Measurements from ENCODE around the gene DMPK.
A peak's percentile ranks its signal among the peaks of the same experiment; 100 is the strongest.

Gene DMPK

DNA sequence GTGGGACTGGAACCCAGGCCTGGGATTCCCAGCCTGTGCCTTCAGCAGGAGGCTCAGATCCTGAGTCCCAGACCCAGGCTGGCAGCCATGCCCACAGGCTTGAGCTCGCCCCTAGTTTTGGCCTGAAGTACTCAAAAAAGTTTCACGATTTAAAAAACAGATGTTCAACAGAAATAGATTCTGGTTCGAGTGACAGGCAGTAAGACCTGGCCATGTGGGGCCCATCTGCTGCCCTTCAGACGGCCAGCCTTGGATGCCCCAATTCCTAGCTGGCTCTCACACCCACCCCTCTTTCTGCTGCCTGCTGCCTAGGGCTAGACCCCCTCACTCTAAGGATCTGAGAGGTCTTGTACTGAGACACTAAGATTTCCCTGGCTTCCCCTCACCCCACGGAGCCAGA lies 2.8 kb upstream of the DMPK start:
- no peak for DNase-seq

DNA sequence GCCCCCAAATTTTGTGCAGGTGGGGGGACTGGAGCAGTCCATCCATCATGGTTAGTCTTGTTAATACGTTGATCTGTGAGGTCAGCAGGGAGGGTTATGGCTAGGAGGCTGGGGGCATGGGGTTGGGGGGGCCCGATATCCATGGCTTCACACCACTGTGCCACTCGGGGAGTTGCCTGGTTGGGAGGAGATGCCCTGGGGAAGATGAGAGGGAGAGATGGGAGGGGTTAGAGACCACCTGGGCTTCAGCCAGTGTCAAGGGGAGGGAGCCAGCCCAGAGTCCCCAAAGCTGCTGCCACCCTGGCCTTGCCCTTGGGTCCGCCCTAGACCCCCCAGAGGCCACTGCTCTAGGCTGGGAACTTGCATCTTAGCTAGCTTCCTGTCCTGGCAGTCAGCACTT lies 1.8 kb upstream of the DMPK start:
- no peak for DNase-seq

DNA sequence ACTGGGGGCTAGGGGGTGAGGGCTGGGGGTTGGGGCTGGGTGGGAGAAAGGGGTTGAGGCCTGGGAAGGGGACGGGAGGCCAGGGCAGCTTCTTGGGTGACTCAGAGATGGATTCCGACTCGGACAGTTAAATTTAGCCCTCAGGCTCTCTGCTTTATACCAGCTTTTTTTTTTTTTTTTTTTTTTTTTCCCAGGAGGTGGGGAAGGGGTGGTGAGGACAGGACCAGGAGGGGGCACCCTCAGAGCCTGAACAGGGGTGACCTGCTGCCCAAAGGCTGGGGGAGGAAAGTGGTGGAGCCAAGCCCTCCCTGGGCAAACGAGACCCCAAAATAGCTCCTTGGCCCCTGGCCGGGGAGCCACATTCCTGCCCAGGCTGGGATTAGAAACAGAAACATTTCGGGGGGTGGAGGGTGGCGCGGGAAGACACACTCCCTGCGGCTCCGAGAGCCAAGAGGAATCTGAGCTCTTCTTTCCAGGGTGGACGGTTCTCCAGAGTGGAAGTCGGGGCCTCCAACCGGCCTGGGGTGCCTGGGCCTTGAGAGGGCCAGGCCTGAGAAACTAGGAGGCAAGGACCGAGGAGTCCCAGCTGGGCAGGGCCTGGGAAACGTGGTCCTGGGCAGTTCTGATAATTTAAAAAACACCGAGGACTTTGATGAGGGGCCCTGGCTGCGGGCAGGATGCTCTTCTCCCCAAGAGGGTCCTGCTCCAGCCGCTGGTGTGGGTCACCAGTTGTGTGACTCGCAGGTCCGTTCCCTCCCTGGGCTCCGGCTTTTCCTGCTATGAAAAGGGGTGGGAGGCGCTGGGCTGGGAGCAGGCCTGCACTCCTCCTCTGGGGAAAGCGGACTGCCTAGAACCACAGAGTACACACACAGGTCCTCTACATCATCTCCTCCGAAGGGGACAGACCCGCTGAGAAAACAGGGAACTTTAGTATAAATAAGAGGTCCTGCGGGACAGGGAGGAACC lies 813 bp upstream of the DMPK start:
- no peak for DNase-seq

DNA sequence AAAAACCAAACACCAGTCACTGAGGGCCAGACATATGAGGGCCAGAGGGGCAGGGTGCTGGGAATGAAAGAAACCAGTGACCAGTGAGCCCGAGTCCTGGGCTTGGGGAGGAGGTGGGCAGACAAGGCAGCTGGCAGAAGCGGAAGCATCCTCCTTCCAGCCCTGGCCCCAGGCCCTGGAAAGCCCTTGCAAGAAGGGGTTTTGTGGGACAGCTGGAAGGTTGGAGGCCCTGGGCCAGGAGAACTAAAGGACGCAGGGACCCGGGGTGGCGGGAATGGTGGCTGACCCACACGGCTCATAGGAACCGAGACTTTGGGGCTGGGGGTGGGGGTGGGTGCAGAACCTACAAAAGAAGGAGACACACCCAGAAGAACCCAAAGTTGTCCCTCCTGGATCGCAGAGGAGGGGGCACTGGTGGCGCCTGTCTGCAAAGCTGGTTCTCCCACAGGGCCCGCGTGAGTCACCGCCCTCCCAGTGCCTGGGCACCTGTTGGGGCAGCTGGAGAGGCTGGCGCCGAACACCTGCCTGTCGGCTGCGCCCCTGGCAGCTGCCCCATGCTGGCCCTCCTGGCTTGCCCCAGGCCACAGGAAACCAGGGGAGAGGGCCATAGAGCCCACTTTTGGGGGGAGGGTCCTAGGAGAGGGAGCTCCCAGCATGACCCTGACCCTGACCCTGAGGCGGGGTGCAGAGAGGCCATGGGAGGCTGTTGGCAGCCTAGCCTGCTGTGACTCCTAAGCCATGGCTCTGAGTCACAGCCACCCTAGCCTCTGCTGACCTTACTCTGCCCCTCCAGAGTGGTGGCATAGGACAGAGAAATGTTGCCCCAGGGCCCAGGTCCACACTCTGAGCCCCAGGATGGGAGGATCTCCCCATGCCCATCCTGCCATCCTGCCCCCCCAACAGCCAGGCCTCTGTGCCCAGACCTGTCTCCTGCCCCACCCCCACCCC lies 802 bp downstream of the DMPK start:
- peak; percentile 71 for DNase-seq

DNA sequence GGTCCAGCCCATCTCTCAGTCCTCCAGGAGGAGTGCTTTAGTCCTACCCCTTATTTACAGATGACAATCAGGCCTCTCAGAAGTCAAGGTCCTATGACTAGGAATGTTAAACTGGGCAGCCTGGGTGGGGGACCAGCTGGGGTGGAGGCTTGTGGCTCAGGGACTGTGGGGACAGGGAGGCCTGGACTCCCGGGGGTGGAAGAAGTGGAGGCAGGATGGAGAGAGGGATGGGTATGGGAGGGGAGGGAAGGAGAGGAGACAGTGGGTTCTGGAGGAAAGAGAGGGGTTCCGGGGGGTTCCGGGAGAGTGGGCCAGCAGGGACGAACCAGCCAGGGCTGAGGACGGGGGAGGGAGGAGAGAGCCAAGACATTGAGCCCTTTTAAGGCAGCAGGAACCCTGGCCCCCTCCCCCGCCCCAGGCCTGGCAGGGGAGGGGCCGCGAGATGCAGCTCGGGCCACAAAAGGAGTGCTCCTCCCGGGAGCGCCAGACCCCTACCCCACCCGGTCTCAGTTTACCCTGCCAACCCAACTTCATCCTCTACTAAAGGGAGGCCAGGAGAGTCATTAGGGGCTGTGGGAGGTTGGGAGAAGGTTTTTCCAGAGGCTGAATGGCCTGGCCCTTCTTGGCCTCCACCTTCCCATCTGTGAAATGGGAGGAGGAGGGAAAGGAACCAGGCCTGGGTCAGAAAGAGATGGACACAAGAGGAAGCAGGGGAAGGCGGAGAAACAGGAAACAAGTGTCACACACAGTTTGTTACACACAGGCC lies 1.7 kb downstream of the DMPK start:
- no peak for DNase-seq

DNA sequence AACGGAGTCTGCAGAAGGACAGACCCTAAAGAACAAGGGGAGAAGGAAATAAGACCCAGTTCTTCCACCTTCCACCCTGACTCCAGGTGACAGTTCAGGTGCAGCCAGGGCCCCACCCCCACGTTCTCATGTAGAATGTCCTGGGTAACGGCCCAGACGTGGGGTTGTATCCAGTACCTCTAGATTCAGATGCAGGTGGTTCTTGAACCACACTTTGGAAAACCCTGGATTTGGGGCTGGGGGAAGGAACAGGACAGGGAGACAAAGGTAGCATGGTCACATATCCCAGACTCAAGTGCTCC lies 2.2 kb downstream of the DMPK start:
- DNase-seq, result no peak

DNA sequence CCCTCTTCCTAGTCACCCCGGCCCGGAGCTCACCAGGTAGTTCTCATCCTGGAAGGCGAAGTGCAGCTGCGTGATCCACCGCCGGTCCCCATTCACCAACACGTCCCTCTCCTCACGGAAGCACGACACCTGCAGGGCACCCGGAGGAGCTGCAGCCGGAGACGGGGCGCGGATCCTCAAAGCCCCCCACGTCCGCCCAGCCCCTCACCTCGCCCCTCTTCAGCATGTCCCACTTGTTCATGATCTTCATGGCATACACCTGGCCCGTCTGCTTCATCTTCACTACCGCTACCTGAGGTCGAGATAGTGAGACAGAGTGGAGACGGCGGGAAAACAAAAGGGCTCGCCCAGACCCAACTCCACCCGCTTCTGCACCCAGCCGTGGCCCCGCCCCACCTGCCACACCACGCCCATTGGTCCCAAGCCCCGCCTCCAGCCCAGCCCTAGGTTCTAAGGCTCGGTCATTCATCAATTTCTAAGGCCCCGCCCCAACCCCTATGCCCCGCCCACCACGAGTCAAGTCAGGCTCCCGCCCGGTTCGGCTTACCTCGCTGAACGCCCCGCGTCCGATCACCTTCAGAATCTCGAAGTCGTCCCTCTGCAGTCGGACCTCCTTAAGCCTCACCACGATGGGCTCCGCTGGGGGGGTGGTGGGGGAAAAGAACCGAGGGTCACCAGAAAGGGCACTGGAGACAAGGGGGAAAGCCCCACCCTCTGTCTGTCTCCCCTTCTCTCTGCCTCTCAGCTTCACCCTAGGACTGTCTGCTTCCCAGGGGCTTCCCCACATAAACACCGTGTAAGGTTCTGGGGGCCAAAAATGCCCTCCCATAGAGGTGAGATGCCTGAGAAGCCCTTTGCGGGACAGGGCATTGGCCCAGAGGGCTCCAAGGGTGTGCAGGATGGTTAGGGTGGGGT lies 2.8 kb downstream of the DMPK start:
- no peak for DNase-seq

DNA sequence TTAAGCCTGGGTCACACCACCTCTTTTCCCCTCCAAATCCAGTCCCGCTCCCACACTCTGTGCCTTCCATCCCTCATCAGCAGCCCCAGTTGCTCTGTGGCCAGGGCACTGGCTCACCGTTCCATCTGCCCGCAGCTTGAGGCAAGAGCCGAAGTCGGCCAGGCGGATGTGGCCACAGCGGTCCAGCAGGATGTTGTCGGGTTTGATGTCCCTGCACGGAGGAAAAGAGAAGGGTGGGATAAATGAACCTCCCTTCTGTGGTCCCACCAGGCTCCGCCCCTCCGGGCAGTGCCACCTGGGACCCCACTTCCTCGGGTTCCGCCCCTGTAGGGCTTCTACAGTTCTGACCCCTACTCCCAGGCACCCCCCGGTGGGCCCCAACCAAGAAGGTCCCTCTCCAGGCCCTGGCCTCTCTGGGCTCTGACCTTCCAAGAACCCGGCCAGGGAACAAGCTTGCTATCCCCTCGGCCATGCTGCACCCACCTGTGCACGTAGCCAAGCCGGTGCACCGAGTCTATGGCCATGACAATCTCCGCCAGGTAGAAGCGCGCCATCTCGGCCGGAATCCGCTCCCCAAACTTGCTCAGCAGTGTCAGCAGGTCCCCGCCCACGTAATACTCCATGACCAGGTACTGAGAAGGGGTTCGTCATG lies 4.2 kb downstream of the DMPK start:
- no peak for DNase-seq

DNA sequence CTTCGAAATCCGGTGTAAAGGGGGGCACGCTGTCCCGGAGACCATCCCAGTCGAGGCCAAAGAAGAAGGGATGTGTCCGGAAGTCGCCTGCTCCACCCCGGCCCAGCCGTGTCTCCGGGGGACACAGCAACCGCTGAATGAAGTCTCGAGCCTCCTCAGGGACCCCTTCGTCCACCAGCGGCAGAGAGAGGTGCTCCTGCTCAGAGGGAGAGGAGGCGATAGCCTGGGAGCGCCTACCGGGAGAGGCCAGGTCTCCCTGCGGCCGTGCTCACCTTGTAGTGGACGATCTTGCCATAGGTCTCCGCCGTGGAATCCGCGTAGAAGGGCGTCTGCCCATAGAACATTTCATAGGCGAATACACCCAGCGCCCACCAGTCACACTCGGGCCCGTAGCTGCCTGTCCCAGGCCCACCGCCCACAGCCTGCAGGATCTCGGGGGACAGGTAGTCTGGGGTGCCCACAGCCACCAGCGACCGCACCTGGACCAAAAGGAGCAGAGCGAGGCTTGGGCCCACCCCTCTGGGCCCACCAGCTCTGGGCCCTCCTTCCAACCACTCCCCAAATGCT lies 4.8 kb downstream of the DMPK start:
- no peak for DNase-seq

DNA sequence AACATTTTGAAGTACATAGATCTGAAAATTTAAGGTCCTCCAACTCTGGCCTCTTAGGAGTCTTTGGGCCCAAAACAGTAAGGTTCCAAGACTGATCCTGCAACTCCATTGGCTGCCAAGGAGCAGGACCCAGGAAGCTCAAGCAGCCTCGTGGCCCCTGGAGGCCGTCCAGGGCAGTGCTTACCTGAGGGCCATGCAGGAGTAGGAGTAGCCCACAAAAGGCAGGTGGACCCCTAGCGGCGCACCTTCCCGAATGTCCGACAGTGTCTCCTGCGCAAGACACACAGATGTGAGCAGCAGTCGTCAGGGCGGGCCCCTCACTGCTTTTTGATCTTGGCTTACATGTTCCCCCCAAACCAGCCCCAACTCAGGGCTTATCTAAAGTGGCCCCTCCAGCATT lies 7.5 kb downstream of the DMPK start:
- no peak for DNase-seq

DNA sequence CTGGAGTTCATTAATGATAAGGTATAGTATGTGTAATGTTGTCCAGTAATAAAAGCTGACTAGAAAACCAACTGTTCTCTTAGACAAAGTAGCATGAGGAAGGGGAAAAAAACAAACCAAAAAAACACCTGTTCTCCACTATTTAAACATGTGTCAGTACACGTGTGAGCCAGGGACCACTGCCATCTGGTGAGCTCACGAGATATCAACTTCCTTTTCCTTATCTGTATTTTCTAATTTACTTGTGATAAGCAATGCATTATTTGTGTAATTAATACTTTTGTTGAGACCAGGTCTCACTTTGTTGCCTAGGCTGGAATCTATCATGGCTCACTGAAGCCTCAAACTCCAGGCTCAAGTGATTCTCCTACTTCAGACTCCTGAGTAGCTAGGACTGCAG lies 8.9 kb downstream of the DMPK start:
- DNase-seq, result no peak

DNA sequence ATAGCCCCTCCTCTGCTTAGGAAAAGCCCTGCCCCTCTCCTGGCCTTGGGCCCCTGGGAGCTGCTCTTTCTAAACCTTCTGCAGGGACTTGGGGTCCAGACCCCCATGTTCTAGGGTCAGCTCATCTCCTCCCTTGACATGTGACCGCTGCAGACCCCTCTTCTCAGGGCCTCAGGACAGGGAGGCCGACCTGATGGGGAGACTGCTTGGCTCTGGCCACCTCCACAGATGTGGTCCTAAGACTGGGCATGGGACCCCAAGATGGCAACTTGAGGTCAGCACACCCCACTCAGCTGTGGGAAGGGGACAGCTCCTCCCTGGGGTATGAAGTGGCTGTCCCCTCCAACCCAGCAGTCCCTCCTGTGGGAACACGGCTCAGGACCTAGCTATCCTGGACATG lies 9.4 kb downstream of the DMPK start:
- DNase-seq, result no peak

DNA sequence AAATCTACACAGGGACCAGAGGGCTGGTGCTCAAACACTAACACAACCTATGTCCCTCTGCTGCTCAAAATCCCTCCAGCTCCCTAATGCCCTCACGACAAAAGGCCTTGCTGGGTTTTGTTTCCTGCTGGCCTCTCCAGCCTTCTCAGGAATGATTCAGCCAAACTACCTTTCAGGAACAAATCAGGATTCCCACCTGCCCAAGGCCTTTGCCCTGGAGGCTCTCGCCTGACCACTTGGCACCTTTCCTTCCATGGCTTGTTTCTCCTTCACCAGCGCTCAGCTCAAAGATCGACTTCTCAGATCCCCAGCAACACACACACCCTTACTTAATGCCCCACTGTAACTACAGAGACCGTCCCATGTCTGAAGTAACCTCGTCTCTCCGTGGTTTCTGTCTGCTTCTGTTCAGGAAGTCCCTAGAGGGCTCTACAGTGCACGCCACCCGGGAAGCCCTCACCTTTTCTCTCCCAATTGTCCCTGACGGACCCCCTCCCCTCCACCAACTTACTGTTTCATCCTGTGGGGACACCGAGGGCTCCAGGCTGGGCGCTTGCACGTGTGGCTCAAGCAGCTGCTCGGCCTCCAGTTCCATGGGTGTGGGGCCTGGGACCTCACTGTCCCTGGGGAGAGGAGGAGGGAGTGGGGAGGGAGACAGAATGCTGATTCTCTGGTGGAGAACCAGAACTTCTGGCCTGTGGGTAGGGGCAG lies 10.0 kb downstream of the DMPK start:
- DNase-seq, result no peak

DNA sequence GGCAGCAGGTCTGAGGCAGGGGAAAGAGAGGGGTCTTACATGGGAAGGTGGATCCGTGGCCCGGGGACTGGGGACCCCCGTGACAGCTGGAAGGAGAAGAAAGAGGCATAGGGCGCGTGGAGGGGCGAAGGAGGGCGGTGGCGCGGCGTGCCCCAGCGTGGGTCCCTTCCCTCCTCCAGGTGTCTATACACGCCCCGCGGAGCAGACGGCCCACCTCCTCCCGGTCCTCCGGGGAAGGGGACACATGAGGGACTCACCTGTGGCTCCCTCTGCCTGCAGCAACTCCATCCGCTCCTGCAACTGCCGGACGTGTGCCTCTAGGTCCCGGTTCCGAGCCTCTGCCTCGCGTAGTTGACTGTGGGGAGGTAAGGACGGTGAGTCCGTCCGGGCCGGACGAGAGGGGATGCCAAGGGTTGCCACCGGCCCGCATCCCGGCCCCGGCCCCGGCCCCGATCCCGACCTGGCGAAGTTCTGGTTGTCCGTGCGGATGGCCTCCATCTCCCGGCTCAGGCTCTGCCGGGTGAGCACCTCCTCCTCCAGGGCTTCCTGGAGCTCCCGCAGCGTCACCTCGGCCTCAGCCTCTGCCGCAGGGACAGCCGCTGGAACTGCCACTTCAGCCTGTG lies 10.9 kb downstream of the DMPK start:
- DNase-seq, result no peak

DNA sequence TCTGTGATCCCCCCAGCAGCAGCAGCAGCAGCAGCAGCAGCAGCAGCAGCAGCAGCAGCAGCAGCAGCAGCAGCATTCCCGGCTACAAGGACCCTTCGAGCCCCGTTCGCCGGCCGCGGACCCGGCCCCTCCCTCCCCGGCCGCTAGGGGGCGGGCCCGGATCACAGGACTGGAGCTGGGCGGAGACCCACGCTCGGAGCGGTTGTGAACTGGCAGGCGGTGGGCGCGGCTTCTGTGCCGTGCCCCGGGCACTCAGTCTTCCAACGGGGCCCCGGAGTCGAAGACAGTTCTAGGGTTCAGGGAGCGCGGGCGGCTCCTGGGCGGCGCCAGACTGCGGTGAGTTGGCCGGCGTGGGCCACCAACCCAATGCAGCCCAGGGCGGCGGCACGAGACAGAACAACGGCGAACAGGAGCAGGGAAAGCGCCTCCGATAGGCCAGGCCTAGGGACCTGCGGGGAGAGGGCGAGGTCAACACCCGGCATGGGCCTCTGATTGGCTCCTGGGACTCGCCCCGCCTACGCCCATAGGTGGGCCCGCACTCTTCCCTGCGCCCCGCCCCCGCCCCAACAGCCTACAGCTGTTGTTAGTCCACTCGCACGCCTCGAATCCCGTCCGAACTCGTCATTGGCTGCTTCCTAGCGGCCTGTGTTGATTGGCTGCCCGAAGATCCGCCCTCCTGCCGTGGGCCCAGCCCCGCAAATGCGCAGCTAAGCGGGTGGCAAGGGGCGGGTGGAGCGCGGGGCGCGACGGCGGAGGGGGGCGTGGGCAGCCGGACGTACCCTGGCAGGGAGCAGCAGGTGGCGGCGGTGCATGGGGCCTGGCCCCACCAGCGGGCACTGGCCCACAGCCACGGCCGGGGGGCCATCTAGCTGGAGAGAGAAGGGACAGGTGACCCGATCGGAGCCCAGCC lies 11.8 kb downstream of the DMPK start:
- DNase-seq, result peak; percentile 95

DNA sequence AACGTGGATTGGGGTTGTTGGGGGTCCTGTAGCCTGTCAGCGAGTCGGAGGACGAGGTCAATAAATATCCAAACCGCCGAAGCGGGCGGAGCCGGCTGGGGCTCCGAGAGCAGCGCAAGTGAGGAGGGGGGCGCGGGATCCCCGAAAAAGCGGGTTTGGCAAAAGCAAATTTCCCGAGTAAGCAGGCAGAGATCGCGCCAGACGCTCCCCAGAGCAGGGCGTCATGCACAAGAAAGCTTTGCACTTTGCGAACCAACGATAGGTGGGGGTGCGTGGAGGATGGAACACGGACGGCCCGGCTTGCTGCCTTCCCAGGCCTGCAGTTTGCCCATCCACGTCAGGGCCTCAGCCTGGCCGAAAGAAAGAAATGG lies 12.5 kb downstream of the DMPK start:
- no peak for DNase-seq

DNA sequence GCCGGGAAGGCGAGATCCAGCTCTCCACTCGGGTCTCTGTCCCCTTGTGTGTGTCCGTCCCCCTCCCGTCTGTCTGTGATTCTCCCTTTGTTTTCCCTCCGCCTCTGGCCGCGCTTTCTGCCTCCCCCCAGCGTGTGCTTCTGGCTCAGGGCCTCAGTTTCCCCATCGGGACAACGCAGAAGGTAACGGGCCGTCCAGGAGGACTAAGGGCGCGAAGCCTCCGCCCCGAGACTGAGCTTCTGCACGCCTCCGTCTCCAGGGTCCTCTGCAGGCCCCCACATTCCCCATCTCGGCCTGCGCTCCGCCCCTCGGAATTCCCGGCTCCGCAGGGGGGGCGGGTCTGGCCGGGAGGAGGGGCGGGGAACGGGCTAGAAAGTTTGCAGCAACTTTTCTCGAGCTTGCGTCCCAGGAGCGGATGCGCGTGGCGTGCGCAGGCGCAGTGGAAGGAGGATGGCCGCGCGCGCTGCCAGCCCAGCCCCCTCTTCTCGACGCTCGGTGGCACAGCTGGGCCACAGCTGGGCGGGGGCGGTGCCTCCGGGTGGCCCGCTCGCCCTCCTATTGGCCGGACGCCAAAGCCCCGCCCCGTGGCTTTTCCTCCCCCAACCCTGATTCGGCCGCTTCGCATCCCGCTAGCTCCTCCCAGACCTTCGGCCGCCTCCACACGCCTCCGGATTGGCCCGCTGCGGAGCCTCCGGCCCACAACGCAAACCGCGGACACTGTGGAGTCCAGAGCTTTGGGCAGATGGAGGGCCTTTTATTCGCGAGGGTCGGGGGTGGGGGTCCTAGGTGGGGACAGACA lies 13.1 kb downstream of the DMPK start, which contains the start of gene SIX5:
SIX5 (minus strand) TSS at position 269 of the 799 bp plus-strand sequence. CDS start 408 bp downstream, outside the sequence.
- peak; percentile 83 for DNase-seq

DNA sequence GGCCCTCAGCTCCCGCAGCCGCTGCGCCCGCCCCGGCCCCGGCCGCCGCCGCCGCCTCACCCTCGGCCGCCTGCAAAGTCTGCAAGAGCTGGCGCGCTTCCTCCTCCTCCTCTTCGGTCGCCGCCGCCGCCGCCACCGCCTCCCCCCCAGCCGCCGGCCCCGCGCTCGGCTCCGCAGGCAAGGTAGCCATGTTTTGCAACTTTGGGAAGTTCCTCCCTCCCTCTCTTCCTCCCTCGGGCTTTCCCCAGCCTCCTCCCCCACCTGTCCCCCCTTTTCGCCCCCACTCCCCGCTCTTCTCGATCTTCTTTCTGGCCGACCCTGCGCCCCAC lies 13.7 kb downstream of the DMPK start:
- no peak for DNase-seq
